Uterus (tissue), 2 donors: Measurements from ENCODE around the gene NID2.

Experiments used
- POLR2A ChIP-seq, 2 donors: fragments of 450-650 bp; IDR thresholded peaks; one replicate each; pipeline ENCODE4 v1.6.1; 2016; ENCODE audit warnings: antibody characterized with exemption in 2 of 2, mild to moderate bottlenecking in 1 of 2, moderate library complexity in 1 of 2
- TF ChIP-seq, protein P1 (sequence below), 4 experiments: fragments of 200-600 bp in 2 of 4; fragments of 450-650 bp in 2 of 4; sonication (generic) in 2 of 4; IDR thresholded peaks; one replicate each; pipeline ENCODE4 v1.5.1; 2016 to 2019; ENCODE audit warnings: antibody characterized with exemption in 4 of 4, mild to moderate bottlenecking in 2 of 4, moderate library complexity in 1 of 4

DNA sequence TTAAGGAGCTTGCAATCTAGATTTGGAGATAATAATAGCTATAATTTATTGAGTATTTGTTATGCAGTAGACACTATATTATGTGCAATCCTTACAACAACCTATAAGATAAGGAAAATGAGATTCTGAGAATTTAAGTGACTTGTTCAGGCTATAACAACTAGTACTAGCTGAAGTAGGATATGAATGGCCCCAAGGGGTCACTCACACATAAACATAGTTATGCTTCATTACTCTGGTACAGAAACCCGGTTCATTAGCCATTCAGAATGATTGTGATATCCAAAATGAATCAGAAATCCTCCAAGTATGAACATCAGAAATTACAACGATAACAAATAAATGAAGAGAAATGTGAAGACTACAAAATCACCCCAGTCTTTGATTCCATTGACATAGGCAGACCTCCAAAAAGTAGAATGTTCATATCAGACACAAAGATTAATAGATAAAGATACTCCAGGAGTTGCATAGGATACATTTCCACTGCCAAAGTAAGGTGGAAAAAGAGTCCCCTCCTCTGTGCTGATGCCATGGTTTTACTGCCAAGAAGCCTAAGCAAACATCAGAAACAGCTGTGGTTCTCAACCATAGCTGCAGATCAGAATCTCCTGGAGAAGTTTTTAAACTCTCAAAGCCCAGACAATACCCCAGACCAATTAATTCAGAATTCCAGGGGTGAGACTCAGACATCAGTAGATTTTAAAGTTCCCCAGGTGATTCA lies 8.6 kb upstream of the NID2 start:
- TF ChIP-seq, protein P1, sequence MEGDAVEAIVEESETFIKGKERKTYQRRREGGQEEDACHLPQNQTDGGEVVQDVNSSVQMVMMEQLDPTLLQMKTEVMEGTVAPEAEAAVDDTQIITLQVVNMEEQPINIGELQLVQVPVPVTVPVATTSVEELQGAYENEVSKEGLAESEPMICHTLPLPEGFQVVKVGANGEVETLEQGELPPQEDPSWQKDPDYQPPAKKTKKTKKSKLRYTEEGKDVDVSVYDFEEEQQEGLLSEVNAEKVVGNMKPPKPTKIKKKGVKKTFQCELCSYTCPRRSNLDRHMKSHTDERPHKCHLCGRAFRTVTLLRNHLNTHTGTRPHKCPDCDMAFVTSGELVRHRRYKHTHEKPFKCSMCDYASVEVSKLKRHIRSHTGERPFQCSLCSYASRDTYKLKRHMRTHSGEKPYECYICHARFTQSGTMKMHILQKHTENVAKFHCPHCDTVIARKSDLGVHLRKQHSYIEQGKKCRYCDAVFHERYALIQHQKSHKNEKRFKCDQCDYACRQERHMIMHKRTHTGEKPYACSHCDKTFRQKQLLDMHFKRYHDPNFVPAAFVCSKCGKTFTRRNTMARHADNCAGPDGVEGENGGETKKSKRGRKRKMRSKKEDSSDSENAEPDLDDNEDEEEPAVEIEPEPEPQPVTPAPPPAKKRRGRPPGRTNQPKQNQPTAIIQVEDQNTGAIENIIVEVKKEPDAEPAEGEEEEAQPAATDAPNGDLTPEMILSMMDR (IDR thresholded peaks at IDR 0.05), result no peak
- no peak for TF ChIP-seq POLR2A (IDR thresholded peaks at IDR 0.05)
